ENCODE data around the gene STUM.

The STUM gene

GRCh38 chr1:226601456-226601855, 52.9 kb downstream of the STUM start:
- H3K27me3 ChIP-seq (ENCODE audit: insufficient read depth, poor library complexity, severe bottlenecking): no peaks in the 10 kb centered on the region

GRCh38 chr1:226602186-226603021, 53.8 kb downstream of the STUM start:
- Histone ChIP-seq H3K27me3 (ENCODE audit: insufficient read depth, poor library complexity, severe bottlenecking) (no peaks in the 10 kb centered on the region), H3K9me3 (ENCODE audit: severe bottlenecking) (no peaks in the 10 kb centered on the region), H3K4me3 (ENCODE audit: severe bottlenecking) (no peak overlapping the region), H3K4me1 (ENCODE audit: insufficient read depth, poor library complexity, severe bottlenecking) (no peaks in the 10 kb centered on the region), H3K36me3 (ENCODE audit: low read depth) (no peaks in the 10 kb centered on the region), H3K27ac (ENCODE audit: poor library complexity, severe bottlenecking) (peak overlapping the region; percentile 35)
- no peak for DNase-seq (ENCODE audit: low spot score)
- TF ChIP-seq, protein P1, sequence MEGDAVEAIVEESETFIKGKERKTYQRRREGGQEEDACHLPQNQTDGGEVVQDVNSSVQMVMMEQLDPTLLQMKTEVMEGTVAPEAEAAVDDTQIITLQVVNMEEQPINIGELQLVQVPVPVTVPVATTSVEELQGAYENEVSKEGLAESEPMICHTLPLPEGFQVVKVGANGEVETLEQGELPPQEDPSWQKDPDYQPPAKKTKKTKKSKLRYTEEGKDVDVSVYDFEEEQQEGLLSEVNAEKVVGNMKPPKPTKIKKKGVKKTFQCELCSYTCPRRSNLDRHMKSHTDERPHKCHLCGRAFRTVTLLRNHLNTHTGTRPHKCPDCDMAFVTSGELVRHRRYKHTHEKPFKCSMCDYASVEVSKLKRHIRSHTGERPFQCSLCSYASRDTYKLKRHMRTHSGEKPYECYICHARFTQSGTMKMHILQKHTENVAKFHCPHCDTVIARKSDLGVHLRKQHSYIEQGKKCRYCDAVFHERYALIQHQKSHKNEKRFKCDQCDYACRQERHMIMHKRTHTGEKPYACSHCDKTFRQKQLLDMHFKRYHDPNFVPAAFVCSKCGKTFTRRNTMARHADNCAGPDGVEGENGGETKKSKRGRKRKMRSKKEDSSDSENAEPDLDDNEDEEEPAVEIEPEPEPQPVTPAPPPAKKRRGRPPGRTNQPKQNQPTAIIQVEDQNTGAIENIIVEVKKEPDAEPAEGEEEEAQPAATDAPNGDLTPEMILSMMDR (IDR thresholded peaks at IDR 0.05; ENCODE audit: poor library complexity, severe bottlenecking): no peak
- ATAC-seq (ENCODE audit: low read depth): peak; percentile 64

More at GRCh38 chr1:226601456-226601855, 52.9 kb downstream of the STUM start:
- H3K4me3 ChIP-seq (ENCODE audit: severe bottlenecking): no peak overlapping the region
- TF ChIP-seq, protein P1 (IDR thresholded peaks at IDR 0.05; ENCODE audit: poor library complexity, severe bottlenecking): no peak
- ATAC-seq (ENCODE audit: low read depth) (no peak), DNase-seq (ENCODE audit: low spot score) (no peak)
- H3K36me3 ChIP-seq (ENCODE audit: low read depth): no peaks in the 10 kb centered on the region
- H3K27ac ChIP-seq (ENCODE audit: poor library complexity, severe bottlenecking): no peak overlapping the region
- H3K4me1 ChIP-seq (ENCODE audit: insufficient read depth, poor library complexity, severe bottlenecking): no peaks in the 10 kb centered on the region
- H3K9me3 ChIP-seq (ENCODE audit: severe bottlenecking): no peaks in the 10 kb centered on the region

DNA sequence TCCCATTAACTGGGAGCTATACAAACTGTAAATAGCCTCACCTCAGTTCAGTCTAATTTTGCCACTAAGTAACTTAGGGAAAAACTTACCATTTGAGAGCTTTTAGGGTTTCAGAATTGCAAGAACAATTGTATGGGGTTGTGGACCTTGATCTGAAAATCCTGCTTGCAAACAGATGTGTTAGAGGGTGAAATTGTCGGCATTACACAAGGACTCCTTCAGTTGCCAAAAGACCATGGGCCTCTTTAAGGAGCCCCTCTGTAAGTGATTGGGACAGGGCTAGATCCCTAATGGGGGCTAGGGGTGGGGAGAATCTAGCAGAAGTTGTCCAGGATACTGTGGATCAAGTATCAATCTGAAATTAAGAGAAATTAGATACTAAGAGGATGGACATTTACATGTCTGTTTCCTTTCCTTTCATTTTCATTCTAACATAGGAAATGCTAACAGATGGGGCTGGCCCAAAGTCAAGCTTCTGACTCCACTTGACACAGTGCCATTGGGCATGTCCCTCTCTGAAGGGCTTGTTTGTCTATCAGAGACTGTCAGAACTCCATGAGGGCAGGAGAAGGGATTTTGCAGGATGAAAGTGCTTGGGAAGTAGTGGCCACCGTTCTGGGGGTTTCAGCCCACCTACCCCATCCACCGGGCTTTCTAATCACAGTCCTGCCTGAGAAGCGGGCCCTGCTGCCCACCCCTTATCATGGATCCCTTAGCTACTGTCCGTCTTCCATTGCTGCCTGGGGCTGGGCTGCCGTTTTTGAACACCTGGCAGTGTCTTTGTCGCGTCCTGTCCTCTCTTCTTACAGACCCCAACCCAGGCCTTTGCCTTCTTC, 54.7 kb downstream of the STUM start:
- no peaks in the 10 kb centered on the region for H3K9me3 ChIP-seq (ENCODE audit: severe bottlenecking)
- H3K36me3 ChIP-seq (ENCODE audit: low read depth): no peaks in the 10 kb centered on the region
- ATAC-seq (ENCODE audit: low read depth) (no peak), DNase-seq (ENCODE audit: low spot score) (no peak)
- H3K27ac ChIP-seq (ENCODE audit: poor library complexity, severe bottlenecking): peak overlapping the region; percentile 35
- H3K4me1 ChIP-seq (ENCODE audit: insufficient read depth, poor library complexity, severe bottlenecking): no peaks in the 10 kb centered on the region
- no peaks in the 10 kb centered on the region for H3K27me3 ChIP-seq (ENCODE audit: insufficient read depth, poor library complexity, severe bottlenecking)
- TF ChIP-seq, protein P1 (IDR thresholded peaks at IDR 0.05; ENCODE audit: poor library complexity, severe bottlenecking): no peak
- no peak overlapping the region for H3K4me3 ChIP-seq (ENCODE audit: severe bottlenecking)

GRCh38 chr1:226603858-226604559, 55.4 kb downstream of the STUM start:
- DNase-seq (ENCODE audit: low spot score): no peak
- Histone ChIP-seq H3K4me3 (ENCODE audit: severe bottlenecking) (no peak overlapping the region), H3K27ac (ENCODE audit: poor library complexity, severe bottlenecking) (no peak overlapping the region), H3K9me3 (ENCODE audit: severe bottlenecking) (no peaks in the 10 kb centered on the region), H3K27me3 (ENCODE audit: insufficient read depth, poor library complexity, severe bottlenecking) (no peaks in the 10 kb centered on the region), H3K4me1 (ENCODE audit: insufficient read depth, poor library complexity, severe bottlenecking) (no peaks in the 10 kb centered on the region), H3K36me3 (ENCODE audit: low read depth) (no peaks in the 10 kb centered on the region)
- TF ChIP-seq, protein P1 (IDR thresholded peaks at IDR 0.05; ENCODE audit: poor library complexity, severe bottlenecking): no peak
- ATAC-seq (ENCODE audit: low read depth): no peak
